ENCODE data around the gene SLC25A13. TPM values are rescaled to one million over a fixed set of nuclear protein-coding genes. Genes with fewer than 3 reads are reported as not detected.

The SLC25A13 gene
- total RNA-seq, 4 donors from 2014 or later = 23.5 to 36.6 (median 27.5) TPM

DNA sequence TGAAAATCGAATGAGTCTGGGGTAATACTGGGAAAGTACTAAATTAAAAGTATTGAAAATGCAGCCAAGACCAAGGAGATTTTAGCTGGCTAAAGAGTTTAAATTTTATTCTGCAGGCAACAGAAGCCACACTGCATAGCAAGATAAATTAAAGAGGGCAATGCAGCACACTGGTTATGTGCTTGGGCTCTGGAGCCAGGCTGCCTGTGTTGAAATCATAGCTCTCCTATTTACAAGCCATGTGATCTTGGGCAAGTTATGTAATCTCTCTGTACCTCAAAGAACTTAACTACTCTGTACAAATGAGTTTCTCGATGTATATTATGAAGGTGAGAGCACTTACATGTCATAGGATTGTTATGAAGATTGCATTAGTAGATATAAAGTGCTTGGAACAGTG is 9.9 kb downstream of the SLC25A13 start:
- TF ChIP-seq, protein P1, sequence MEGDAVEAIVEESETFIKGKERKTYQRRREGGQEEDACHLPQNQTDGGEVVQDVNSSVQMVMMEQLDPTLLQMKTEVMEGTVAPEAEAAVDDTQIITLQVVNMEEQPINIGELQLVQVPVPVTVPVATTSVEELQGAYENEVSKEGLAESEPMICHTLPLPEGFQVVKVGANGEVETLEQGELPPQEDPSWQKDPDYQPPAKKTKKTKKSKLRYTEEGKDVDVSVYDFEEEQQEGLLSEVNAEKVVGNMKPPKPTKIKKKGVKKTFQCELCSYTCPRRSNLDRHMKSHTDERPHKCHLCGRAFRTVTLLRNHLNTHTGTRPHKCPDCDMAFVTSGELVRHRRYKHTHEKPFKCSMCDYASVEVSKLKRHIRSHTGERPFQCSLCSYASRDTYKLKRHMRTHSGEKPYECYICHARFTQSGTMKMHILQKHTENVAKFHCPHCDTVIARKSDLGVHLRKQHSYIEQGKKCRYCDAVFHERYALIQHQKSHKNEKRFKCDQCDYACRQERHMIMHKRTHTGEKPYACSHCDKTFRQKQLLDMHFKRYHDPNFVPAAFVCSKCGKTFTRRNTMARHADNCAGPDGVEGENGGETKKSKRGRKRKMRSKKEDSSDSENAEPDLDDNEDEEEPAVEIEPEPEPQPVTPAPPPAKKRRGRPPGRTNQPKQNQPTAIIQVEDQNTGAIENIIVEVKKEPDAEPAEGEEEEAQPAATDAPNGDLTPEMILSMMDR (IDR thresholded peaks at IDR 0.05; ENCODE audit: low read depth) = no peak

DNA sequence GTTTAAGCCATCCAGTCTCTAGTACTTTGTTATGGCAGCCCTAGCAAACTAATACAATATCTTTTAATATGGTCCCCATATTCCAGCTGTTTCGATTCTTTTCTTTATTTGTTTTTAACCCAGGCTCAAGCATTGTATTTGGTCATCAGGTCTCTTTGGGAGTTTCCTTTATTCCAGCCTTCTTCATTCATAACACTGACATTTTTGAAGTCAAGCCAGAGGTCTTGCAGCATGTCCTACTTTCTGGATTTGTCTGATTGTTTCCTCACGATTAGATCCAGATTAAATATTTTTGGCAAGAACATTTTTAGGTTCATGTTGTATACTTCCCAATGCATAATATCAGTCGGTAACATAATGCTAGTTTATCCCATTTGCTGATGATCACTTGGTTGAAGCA is 11.8 kb downstream of the SLC25A13 start:
- TF ChIP-seq, protein P1 (IDR thresholded peaks at IDR 0.05; ENCODE audit: low read depth) = no peak

DNA sequence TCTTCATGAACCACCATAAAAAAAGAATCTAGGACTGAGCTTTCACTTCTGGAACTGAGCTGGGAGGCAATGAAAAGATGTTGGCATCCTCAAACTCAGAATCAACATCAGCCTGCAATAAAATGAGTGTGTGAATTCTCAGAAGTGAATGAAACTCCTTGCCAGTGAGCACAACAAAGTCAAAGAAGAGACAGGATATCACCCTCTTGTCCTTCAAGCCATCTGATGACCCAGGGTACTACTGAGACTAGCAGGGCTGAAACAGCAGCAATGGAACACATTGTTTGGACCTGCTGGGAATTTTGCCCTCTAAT is 13.0 kb downstream of the SLC25A13 start:
- TF ChIP-seq, protein P1 (IDR thresholded peaks at IDR 0.05; ENCODE audit: low read depth) = no peak

DNA sequence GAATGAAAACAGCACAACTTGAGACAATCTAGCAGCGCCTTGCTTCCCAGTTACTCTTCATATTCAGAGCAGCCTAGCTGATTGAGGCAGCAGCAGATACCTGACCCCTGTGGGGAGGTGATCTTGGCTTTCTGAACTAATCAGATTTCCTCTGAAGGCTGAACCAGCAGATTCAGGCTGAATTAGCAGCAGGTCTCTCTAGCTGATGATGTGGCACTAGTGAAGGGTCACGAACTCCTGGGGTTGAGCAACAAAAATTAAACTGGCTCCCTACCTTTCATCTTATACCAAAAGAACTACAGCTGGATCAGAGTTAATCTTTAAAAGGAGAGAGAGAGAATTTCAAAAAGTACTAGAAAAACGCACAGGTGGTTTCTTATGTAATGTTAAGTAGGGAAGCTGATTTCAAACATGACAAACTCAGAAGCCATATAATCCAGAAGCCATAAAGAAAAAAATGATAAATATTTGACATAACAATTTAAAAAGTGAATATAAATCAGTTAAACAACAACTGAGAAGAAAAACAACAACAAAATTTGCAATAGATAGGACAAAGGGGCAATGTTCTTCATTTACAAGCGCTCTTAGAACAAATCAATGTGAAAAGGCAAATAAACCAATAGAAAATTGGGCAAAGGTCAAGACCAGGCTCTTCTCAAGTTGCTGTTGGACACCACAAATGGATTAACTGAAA is 13.5 kb downstream of the SLC25A13 start:
- TF ChIP-seq, protein P1 (IDR thresholded peaks at IDR 0.05; ENCODE audit: low read depth) = no peak

DNA sequence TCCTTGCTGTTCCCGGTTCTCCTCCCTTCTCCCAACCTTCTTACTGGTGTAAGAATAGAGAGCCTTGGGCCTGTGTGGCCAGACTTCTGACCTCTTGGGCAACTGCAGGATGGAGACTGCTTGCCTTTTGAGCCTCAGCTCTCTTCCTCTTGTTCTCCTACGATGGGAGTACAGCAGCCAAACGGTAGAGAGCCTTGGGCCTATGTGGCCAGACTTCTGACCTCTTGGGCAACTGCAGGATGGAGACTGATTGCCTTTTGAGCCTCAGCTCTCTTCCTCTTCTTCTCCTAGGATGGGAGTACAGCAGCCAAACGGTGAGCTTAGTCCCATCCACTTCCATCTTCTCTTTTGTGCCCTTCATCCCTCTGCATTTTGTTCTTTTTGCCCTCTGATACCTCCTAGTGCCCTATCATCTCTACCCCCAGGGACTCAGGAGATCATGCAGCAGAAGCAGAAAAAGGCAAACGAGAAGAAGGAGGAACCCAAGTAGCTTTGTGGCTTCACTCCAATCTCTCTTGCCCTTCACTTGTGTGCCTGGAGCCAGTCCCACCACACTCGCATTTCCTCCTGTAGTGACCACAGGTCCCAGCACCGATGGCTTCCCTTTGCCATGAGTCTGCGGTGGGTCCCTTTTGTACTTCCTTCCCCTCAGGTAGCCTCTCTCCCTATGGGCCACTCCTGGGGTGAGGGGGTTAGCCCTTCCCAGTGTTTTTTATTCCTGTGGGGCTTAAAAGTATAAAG is 15.3 kb downstream of the SLC25A13 start:
- TF ChIP-seq, protein P1 (IDR thresholded peaks at IDR 0.05; ENCODE audit: low read depth) = no peak

DNA sequence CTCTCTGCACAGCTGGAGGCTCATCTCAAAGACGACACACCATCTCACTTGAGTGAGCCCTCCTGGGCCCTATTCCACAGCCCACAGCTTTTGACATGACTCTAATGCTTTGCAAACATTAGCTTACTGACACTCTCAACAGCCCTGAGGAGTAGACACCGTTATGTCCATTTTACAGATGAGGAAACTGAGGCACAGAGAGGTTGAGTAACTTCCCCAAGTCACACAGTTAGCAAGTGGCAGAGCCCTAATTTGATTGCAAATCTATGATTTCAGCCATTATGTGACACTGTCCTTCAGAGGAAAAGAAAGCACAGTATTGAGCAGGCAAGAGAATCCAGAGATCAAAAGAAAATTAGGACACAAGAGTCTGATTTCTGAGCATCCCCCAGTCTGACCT is 16.0 kb downstream of the SLC25A13 start:
- TF ChIP-seq, protein P1 (IDR thresholded peaks at IDR 0.05; ENCODE audit: low read depth) = no peak

DNA sequence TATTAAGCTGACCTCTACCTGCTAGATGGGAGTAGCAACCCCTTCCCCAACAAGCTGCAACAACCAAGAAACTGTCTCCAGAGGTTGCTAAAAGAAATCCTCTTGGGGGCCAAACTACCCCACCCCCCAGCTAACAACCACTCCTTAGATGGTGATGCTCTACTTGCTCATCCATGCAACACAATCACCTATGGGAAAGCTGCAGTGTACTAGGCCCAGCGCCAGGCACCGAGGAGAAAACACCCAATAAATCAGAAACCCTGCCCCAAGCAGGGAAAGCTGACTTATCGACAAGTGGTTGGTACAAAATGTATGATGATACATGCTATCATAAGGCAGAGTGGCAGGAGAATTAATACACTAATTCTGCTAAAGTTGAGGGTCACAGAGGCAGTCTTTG is 17.3 kb downstream of the SLC25A13 start:
- TF ChIP-seq, protein P1 (IDR thresholded peaks at IDR 0.05; ENCODE audit: low read depth) = no peak

Data from subcutaneous adipose tissue (tissue), 4 donors.